Stimulated activated CD4-positive, alpha-beta T cell treated with anti-CD3 and anti-CD28 coated beads, Interleukin-12 subunit alpha, Interleukin-12 subunit beta, amount 100 ng/mL, for 4 hours (primary cell): ENCODE measurements around the gene MCMBP.
"Not testable (repeated sequence)": the region's sequence is repeated elsewhere in the genome, so short reads cannot be mapped to it uniquely, and the experiment has no call there.

ENCODE experiments used
- DNase-seq: peaks from one replicate; pipeline ENCODE4 v3.0.0-alpha.2; 2020

Gene MCMBP

GRCh38 chr10:119872860-119873681 is 428 bp upstream of the MCMBP start:
- DNase-seq, result peak; percentile 86

GRCh38 chr10:119871881-119872609 is 598 bp downstream of the MCMBP start:
- peak; percentile 48 for DNase-seq

GRCh38 chr10:119869398-119869797 is 3.2 kb downstream of the MCMBP start:
- DNase-seq, result not testable (repeated sequence)

GRCh38 chr10:119867317-119867716 is 5.3 kb downstream of the MCMBP start:
- no peak for DNase-seq

GRCh38 chr10:119865699-119866240 is 6.9 kb downstream of the MCMBP start:
- no peak for DNase-seq

DNA sequence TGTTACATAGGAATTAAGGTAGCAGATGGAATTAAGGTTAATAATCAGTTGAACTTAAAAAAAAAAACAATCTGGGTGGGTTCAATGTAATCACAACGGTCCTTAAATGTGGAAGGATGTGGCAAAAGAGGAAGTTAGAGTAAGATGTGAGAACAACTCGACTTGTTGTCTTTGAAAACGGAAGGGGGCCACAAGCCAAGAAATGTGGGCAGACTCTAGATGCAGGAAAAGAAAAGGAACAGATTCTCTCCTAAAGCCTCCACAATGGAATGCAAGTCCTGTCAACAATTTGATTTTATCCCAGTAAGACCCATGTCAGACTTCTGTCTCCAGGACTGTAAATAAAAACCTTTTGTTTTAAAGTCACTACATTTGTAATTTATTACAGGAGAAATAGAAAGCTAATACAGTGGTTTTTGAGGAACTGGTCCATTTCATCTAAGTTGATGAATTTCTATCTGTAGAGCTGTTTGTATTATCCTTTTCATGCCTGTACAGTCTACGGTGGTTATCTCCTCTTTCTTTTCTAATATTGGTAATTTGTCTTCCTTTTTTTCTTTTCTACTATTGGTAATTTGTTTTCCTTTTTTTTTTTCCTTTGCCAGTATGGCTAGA is 8.6 kb downstream of the MCMBP start:
- DNase-seq, result no peak

DNA sequence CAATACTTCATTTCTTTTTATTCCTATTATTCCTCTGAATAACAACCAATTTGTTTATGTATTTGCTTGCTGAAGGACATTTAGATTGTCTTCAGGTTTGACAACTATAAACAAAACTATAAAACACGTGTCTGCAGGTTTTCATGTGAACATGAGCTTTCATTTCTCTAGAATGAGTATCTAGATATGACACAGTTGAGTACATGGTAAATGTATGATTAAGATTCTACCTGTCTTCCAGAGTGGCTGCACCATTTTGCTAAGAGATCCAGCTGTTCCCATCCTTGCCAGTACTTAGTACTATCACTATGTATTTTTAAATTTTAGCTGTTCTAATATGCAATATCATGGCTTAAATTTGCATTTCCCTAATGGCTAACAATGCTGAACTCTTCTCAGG is 10.1 kb downstream of the MCMBP start:
- DNase-seq, result no peak

GRCh38 chr10:119860866-119861607 is 11.6 kb downstream of the MCMBP start:
- no peak for DNase-seq

DNA sequence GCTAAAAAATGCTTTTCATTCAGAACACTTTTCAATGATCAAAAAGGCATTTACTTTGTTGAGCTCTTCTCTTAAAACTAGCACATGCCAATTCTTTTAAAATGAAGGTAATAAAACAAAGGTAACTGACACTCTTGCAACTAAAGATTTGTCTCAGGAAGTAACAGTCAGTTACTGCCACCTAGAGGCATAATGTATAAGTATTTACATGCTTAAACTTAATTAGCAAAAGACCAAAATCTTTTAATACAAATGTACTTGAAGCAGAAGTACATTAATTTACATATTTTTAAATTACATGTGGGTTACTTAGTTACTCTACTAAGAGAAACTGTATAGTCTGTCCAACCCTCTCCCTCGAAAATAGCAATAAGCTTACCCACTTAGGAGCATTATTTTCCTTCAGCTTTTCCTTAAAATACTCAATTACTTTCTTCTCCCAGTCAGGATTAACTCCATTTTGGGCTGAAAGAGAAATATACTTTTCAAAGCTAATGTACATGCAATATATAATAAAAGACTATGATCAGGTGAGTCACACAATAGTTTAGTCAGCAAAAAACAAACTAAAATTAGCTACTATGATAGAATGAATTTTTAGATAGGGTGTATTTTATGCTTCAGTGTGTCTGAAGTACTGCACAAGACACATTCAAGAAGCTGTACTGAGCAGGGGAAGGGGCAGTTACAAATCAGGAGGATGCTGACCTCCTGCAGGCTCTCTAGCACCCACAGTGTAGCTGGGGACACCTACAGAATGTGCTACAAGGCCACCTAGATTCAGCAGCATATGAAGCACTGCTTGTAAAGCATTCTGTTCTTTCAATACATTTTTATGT is 13.0 kb downstream of the MCMBP start:
- no peak for DNase-seq

GRCh38 chr10:119858063-119858462 is 14.6 kb downstream of the MCMBP start:
- no peak for DNase-seq

- DNase-seq, result no peak
These were observed 19.1 kb downstream of the MCMBP start for GRCh38 chr10:119853574-119853973.

- DNase-seq, result no peak
These were observed 19.8 kb downstream of the MCMBP start for GRCh38 chr10:119852822-119853221.

GRCh38 chr10:119852277-119852676 is 20.4 kb downstream of the MCMBP start:
- no peak for DNase-seq

GRCh38 chr10:119849944-119850343 is 22.7 kb downstream of the MCMBP start:
- DNase-seq, result no peak

- no peak for DNase-seq
These were observed 23.4 kb downstream of the MCMBP start for GRCh38 chr10:119849031-119849789.

DNA sequence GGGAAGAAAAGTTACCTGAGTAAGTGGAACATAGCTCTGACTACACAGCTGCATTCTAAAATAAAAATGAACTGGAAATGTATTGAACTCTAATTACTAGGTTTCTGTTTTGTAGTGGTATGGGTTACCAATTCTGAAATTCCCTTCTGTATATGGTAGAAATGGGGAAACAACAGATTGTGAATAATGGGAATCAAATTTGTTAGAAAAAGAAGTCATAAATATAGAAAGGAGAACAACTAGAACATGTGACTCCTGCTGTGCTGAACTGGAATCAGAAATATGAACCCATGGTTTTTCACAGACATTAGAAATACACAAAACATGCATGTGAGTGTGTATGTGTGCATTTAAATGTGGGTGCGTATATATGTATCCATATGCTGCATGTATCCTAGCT is 27.0 kb downstream of the MCMBP start:
- DNase-seq, result no peak

GRCh38 chr10:119834188-119834587 is 38.5 kb downstream of the MCMBP start:
- DNase-seq, result no peak

GRCh38 chr10:119832951-119833350 is 39.7 kb downstream of the MCMBP start:
- no peak for DNase-seq

DNA sequence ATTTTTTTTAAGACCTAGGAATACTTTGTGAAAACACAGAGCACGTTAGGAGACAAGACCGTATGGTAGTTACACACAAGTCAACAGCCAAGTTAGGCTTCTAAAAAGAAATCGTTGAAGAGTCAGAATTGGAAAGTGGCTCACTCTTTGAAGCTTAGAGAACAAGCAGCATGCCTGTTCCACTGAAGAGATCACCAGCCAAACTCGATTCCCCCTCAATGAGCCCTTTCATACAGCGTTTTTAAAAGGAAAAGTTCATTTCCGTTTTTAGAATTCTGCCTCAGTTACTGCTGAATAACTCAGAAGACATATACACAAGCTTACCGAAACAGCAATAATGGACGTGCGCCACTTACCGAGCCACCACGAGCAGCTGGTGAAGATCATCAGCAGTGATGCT is 41.0 kb downstream of the MCMBP start:
- no peak for DNase-seq

DNA sequence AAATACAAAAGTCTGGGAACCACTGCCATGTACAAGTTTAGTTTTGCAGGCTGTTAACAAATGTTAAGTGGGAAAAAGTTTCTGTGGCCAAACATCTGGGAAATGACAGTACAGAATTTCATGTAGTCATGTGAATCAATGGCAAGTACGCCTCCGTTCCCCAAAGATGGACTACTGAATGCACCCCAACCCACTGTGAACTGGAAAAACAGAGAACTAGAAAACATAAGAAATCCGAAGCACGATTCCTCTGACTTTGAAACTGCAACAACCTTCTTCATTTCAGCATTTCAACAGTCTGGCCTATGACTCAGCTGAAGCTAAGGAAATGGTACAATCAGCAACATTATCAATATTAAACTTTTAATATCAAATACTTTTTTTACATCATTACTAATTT is 41.8 kb downstream of the MCMBP start:
- no peak for DNase-seq

DNA sequence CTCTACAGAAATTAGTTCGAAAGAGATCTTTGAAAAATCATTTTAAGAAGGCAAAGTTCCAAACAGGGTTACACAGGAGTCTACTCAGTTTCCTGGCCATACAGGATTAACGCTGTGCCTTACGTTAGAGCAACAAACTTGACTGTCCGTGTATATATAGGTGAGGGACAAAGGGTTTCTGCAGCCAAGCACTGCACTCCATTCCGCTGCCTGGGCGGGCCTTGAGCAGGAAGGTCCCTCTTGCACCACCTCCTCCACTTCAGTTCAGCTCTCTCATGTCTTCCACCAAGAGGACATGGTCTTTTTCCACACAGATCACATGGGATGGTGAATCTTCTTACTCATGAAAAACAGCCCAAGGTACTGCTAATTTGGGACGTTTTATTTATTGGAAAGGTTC is 43.2 kb downstream of the MCMBP start:
- no peak for DNase-seq
